ENCODE results near the gene IGSF9B. TPM values are rescaled to one million over a fixed set of nuclear protein-coding genes. Genes with fewer than 3 reads are reported as not detected.

IGSF9B gene
- total RNA-seq, 4 donors from 2014 or later: 2.1 to 5.1 (median 2.8) TPM

DNA sequence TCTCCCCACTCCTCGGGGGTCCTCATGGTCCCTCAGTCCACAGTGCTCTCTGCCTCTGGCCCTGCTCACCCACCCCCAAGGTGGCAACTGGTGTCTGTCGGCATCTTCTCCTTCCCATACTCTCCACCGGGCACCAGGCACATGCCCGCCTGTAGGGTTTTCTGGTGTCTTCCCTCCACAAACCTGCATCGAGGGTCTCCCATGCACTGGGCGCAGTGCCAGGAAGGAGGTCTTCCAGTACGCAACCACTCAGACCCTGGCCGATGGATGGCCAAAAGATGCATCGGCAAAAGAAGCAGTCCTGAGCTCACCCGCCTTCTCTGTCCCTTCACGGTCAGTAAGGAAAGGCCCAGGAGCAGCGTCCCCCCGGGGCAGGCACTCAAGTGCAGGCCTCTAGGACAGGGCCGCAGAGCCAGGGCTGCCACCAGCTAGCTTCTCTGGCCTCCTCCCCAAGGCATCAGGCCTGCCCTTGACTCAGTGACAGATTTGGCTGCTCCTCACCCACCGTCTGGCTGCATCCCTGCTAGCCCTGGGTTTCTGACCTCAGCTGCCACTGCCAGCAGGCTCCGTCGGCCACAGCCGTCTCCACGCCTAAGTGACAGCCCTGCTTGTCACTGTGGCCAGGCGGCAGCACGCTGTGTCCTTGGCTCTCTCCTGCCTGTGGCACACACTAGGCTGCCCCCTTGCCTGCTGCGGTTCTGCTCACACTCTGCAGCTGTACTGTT is 32.1 kb upstream of the IGSF9B start:
- no peaks in the 10 kb centered on the region for H3K9me3 ChIP-seq
- no peak overlapping the region for H3K27ac ChIP-seq
- TF ChIP-seq, protein P1, sequence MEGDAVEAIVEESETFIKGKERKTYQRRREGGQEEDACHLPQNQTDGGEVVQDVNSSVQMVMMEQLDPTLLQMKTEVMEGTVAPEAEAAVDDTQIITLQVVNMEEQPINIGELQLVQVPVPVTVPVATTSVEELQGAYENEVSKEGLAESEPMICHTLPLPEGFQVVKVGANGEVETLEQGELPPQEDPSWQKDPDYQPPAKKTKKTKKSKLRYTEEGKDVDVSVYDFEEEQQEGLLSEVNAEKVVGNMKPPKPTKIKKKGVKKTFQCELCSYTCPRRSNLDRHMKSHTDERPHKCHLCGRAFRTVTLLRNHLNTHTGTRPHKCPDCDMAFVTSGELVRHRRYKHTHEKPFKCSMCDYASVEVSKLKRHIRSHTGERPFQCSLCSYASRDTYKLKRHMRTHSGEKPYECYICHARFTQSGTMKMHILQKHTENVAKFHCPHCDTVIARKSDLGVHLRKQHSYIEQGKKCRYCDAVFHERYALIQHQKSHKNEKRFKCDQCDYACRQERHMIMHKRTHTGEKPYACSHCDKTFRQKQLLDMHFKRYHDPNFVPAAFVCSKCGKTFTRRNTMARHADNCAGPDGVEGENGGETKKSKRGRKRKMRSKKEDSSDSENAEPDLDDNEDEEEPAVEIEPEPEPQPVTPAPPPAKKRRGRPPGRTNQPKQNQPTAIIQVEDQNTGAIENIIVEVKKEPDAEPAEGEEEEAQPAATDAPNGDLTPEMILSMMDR (IDR thresholded peaks at IDR 0.05): no peak
- TF ChIP-seq POLR2A (IDR thresholded peaks at IDR 0.05): no peak
- TF ChIP-seq EP300 (IDR thresholded peaks at IDR 0.05): no peak
- H3K4me1 ChIP-seq: no peaks in the 10 kb centered on the region
- H3K36me3 ChIP-seq: no peaks in the 10 kb centered on the region
- no peak for DNase-seq (ENCODE audit: low spot score in 2 of 2)
- 83 to 95% methylated on average over 11 to 22 of the region's 22 CpGs for WGBS, 2 donors
- H3K4me3 ChIP-seq: no peak overlapping the region
- no peaks in the 10 kb centered on the region for H3K27me3 ChIP-seq

DNA sequence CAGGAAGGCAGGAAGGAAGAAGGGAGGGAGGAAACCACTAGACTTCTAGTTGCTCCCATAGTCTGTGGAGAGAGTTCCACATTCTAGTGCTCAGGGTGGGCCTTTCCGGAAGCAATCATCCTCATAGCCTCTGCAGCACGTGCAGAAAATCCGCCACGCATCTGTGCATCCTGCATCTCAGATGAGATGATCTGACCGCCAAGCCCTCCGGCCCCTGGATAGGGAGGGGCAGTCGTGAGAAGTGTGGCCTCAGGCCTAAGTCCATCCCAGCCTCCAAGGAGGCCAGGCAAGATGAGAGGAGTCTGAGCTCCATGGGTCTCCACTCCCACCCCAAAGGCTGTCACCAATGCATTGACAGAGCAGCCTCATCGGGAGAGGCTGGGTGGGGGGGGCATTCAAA is 30.4 kb upstream of the IGSF9B start:
- no peak for DNase-seq (ENCODE audit: low spot score in 2 of 2)
- H3K4me3 ChIP-seq: no peak overlapping the region
- TF ChIP-seq, protein P1 (IDR thresholded peaks at IDR 0.05): no peak
- no peak for TF ChIP-seq POLR2A (IDR thresholded peaks at IDR 0.05)
- no peak for TF ChIP-seq EP300 (IDR thresholded peaks at IDR 0.05)
- H3K27ac ChIP-seq: no peak overlapping the region
- H3K27me3 ChIP-seq: no peaks in the 10 kb centered on the region
- H3K9me3 ChIP-seq: no peaks in the 10 kb centered on the region
- H3K4me1 ChIP-seq: no peaks in the 10 kb centered on the region
- WGBS, 2 donors: 78 to 88% methylated on average over 8 of the region's 8 CpGs
- no peaks in the 10 kb centered on the region for H3K36me3 ChIP-seq

DNA sequence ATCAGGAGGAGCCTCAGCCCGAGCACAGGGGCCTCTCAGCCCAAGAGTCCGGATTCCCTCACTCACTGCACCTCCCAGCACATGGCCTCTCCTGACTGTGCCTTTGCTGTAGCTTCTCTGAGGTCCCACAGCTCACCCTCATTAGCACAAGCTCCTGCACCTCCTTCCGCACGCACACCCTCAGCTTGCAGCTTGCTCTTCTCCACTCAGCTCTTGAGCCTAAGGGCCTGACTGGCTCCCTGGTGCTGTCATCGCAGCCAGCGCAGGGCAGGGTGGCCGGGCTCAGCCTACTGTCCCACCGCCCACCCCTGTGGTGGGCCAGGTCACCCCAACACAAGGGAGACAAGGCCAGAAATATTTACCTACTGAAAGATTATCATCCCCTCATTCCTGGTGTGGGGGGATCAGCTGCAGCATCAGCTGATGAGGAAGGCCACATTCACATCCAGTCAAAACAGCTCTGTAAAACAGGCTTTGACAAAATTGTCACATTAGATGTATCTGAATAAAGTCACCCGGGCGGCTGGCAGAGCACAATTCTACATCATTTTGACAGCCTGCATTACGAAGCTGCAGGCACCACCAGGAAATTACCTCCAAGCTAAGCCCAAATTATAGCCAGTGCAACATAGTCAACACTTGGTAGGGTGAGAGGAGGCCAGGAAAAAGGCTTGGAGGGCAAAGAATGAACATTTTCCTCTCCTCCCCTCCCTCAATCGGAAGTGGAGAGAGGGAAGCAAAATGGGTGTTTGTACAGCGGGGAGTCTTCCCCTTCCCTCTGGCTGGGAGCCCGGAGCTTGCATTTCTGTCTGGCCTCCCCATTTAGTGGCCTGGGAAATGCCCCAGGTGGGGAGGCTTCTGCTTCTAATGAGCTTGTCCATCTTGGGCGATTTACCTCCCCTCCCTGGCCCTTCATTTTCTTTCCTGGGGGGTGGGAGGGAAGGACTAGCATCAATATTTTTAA is 29.5 kb upstream of the IGSF9B start:
- Histone ChIP-seq H3K9me3 (no peaks in the 10 kb centered on the region), H3K36me3 (no peaks in the 10 kb centered on the region), H3K4me3 (no peak overlapping the region), H3K4me1 (no peaks in the 10 kb centered on the region), H3K27ac (no peak overlapping the region), H3K27me3 (no peaks in the 10 kb centered on the region)
- no peak for DNase-seq (ENCODE audit: low spot score in 2 of 2)
- WGBS, 2 donors: 69 to 75% methylated on average over 15 of the region's 15 CpGs
- TF ChIP-seq, protein P1 (IDR thresholded peaks at IDR 0.05): no peak
- TF ChIP-seq EP300 (IDR thresholded peaks at IDR 0.05) (no peak), POLR2A (IDR thresholded peaks at IDR 0.05) (no peak)

DNA sequence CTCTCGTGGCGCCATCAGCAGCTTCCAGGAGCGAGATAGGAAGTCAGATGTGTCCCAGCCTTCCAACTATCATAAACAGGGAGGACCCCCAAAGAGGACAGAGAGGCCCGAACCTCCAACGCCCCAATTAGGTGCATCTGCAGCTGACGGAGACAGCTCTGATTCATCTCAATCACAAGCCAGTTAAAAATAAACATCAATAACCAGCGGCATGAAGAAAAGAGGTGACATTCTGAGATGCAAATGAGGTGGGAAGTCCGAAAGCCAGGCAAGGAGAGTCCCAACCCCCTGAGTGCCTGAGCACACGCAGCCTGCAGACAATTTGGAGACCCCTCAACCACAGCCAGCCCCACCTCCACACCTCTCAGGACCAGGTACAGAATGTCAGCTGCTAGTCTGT is 28.1 kb upstream of the IGSF9B start:
- DNase-seq (ENCODE audit: low spot score in 2 of 2): no peak
- Histone ChIP-seq H3K4me1 (no peaks in the 10 kb centered on the region), H3K27me3 (peaks cover 0 to 6% of the 10 kb centered on the region in 2 donors), H3K4me3 (no peak overlapping the region), H3K9me3 (no peaks in the 10 kb centered on the region), H3K36me3 (no peaks in the 10 kb centered on the region), H3K27ac (no peak overlapping the region)
- WGBS, 2 donors: 79 to 91% methylated on average over 9 of the region's 9 CpGs
- TF ChIP-seq, protein P1 (IDR thresholded peaks at IDR 0.05): no peak
- TF ChIP-seq EP300 (IDR thresholded peaks at IDR 0.05) (no peak), POLR2A (IDR thresholded peaks at IDR 0.05) (no peak)
